K562 (cell line): ENCODE measurements around the gene PAPOLB. TPM values are rescaled to one million over a fixed set of nuclear protein-coding genes. Genes with fewer than 3 reads are reported as not detected.

ENCODE experiments used
- BRF1 ChIP-seq: IDR thresholded peaks from 3 replicates; pipeline ENCODE4 v1.6.1; 2011; ENCODE audit warnings: borderline replicate concordance, mild to moderate bottlenecking; ENCODE audit not compliant: insufficient read length; ENCODE audit errors: extremely low read depth
- COPS2 ChIP-seq: fragments of 450-650 bp; conservative IDR thresholded peaks from 2 replicates; pipeline ENCODE4 v1.6.1; 2016; ENCODE audit warnings: mild to moderate bottlenecking, moderate library complexity
- ILK ChIP-seq: fragments of 450-650 bp; IDR thresholded peaks from 2 replicates; pipeline ENCODE4 v1.6.1; 2016; ENCODE audit warnings: missing genetic modification characterization, low read depth, mild to moderate bottlenecking, missing compliant biosample characterization, moderate library complexity, borderline replicate concordance
- KAT8 ChIP-seq: fragments of 450-650 bp; IDR thresholded peaks from 2 replicates; pipeline ENCODE4 v1.6.1; 2016; ENCODE audit warnings: low read depth, mild to moderate bottlenecking
- MBD2 ChIP-seq: sonication (generic); IDR thresholded peaks from 2 replicates; pipeline ENCODE4 v1.6.1; 2016; ENCODE audit warnings: low read depth, borderline replicate concordance
- NCOA2 ChIP-seq, 2 experiments: fragments of 450-650 bp; IDR thresholded peaks; 2 replicates each; pipeline ENCODE4 v1.6.1; 2018; ENCODE audit warnings: mild to moderate bottlenecking in 2 of 2, moderate library complexity in 1 of 2; ENCODE audit not compliant: partially characterized antibody in 2 of 2
- NCOR1 ChIP-seq: fragments of 450-650 bp; IDR thresholded peaks from 2 replicates; pipeline ENCODE4 v1.6.1; 2016; ENCODE audit warnings: mild to moderate bottlenecking, moderate library complexity
- NFE2L1 ChIP-seq: fragments of 450-650 bp; IDR thresholded peaks from 2 replicates; pipeline ENCODE4 v1.6.1; 2016; ENCODE audit warnings: missing genetic modification characterization, low read depth, mild to moderate bottlenecking, missing compliant biosample characterization, moderate library complexity, borderline replicate concordance
- THRAP3 ChIP-seq: fragments of 450-650 bp; IDR thresholded peaks from 2 replicates; pipeline ENCODE4 v1.6.1; 2016; ENCODE audit warnings: mild to moderate bottlenecking, inconsistent platforms, borderline replicate concordance
- ZNF764 ChIP-seq: fragments of 250-450 bp; sonication (Bioruptor Pico); IDR thresholded peaks from 2 replicates; pipeline ENCODE4 v1.4.0; 2020; ENCODE audit warnings: low read depth, mild to moderate bottlenecking, moderate library complexity
- polyA plus RNA-seq, 8 experiments: library from polyadenylated mRNA; depleted of rRNA in 4 of 8; stranded (reverse) in 5 of 8; unstranded in 3 of 8; fragments of >200 nt; fragmentation: Nextera tagmentation in 2 of 8; fragmentation: Illumina TruSeq in 1 of 8; extraction: Ambion mirVana in 2 of 8; extraction: Trizol in 1 of 8; gene quantifications; 2 replicates each; pipeline versions ENCODE4 v1.2.1 to v1.2.3, GENCODE V29; 2011 to 2014; ENCODE audit warnings: inconsistent platforms in 1 of 8, missing spikeins in 1 of 8
- total RNA-seq, 7 experiments: library from RNA; depleted of rRNA in 6 of 7; stranded (reverse); fragments of >200 nt in 6 of 7; fragmentation: Illumina TruSeq in 2 of 7; extraction: Trizol in 2 of 7; gene quantifications; 2 replicates each; pipeline versions ENCODE4 v1.2.1 to v1.2.3, GENCODE V29; 2011 to 2021; ENCODE audit warnings: low replicate concordance in 1 of 7
- TF ChIP-seq, protein P1 (sequence below): sonication (generic); formaldehyde crosslinking; IDR thresholded peaks from 2 replicates; pipeline ENCODE4 v1.9.0; 2022; ENCODE audit warnings: mild to moderate bottlenecking, missing genetic modification reagents
- TF ChIP-seq, protein P2 (sequence below): IDR thresholded peaks from 2 replicates; pipeline ENCODE4 v1.6.1; 2016; ENCODE audit warnings: missing genetic modification characterization, missing compliant biosample characterization
- TF ChIP-seq, protein P3 (sequence below), 2 experiments: fragments of 450-650 bp; formaldehyde crosslinking in 1 of 2; IDR thresholded peaks; 2 replicates each; pipeline versions ENCODE4 v1.4.0 to v1.6.1; 2014 to 2020; ENCODE audit warnings: mild to moderate bottlenecking in 2 of 2, borderline replicate concordance in 1 of 2, low read depth in 1 of 2
- TF ChIP-seq, protein P4 (sequence below): sonication (generic); formaldehyde crosslinking; IDR thresholded peaks from 2 replicates; pipeline ENCODE4 v1.8.1; 2023; ENCODE audit warnings: mild to moderate bottlenecking, missing genetic modification reagents

Gene PAPOLB
- total and polyA plus RNA-seq, 9 of the 15 experiments (the other 6 are each of a cell fraction or from before 2014, with no cell fraction given) = 0.04 to 0.33 (median 0.16) TPM; not detected in 4

DNA sequence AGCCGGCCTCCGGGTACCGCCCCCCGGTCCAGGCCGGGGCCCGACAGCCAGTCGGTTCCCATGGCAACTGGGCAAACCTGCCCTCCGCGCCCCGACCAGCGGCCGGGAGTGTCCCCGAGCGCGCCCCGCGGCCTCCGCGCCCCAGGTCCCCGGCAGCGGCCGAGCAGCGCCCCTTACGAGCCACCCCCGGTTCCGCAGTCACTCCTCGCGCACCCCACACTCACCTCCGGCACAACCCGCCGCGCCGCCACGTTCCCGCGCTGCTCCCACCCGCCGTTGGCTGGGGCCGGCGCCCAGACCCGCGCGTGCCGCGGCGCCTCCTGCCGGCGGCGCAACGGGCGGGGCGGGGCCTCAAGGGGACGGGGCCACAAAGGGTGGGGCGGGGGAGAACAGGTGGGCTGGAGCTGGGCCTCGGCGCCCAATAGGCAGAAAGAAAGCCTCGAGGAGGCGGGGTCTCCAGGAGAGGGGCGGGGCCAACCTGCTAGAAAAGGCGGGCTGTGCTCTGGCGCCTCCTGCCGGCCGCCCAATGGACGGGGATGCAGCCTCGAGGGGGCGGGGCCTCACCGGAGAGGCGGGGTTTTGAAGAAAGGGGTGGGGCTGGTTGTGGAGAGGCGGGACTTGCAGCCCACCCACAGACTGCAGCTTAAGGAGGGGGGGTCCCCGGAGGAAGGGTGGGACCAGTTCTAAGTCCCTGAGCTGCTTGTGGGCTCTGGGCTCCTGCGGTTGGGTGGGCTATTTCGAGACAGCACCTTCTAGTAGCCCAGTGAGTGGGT is 21.7 kb upstream of the PAPOLB start, which contains the start of gene RADIL (continued):
- TF ChIP-seq ZNF764 (CRISPR knock-in tag) (no peak), NFE2L1 (tag) (no peak), COPS2 (no peak), NCOR1 (0 out of 2 replicates have a peak, but pooled peaks have one; percentile 12), KAT8 (no peak), THRAP3 (no peak), NCOA2 (IDR thresholded peaks at IDR 0.05; ENCODE audit: partially characterized antibody in 2 of 2) (no peak), ILK (tag) (no peak), BRF1 (no peak), MBD2 (no peak)
- TF ChIP-seq, protein P1, sequence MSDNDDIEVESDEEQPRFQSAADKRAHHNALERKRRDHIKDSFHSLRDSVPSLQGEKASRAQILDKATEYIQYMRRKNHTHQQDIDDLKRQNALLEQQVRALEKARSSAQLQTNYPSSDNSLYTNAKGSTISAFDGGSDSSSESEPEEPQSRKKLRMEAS = no peak
- TF ChIP-seq, protein P2, sequence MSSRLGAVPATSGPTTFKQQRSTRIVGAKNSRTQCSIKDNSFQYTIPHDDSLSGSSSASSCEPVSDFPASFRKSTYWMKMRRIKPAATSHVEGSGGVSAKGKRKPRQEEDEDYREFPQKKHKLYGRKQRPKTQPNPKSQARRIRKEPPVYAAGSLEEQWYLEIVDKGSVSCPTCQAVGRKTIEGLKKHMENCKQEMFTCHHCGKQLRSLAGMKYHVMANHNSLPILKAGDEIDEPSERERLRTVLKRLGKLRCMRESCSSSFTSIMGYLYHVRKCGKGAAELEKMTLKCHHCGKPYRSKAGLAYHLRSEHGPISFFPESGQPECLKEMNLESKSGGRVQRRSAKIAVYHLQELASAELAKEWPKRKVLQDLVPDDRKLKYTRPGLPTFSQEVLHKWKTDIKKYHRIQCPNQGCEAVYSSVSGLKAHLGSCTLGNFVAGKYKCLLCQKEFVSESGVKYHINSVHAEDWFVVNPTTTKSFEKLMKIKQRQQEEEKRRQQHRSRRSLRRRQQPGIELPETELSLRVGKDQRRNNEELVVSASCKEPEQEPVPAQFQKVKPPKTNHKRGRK (tag) = no peak
- TF ChIP-seq, protein P3, sequence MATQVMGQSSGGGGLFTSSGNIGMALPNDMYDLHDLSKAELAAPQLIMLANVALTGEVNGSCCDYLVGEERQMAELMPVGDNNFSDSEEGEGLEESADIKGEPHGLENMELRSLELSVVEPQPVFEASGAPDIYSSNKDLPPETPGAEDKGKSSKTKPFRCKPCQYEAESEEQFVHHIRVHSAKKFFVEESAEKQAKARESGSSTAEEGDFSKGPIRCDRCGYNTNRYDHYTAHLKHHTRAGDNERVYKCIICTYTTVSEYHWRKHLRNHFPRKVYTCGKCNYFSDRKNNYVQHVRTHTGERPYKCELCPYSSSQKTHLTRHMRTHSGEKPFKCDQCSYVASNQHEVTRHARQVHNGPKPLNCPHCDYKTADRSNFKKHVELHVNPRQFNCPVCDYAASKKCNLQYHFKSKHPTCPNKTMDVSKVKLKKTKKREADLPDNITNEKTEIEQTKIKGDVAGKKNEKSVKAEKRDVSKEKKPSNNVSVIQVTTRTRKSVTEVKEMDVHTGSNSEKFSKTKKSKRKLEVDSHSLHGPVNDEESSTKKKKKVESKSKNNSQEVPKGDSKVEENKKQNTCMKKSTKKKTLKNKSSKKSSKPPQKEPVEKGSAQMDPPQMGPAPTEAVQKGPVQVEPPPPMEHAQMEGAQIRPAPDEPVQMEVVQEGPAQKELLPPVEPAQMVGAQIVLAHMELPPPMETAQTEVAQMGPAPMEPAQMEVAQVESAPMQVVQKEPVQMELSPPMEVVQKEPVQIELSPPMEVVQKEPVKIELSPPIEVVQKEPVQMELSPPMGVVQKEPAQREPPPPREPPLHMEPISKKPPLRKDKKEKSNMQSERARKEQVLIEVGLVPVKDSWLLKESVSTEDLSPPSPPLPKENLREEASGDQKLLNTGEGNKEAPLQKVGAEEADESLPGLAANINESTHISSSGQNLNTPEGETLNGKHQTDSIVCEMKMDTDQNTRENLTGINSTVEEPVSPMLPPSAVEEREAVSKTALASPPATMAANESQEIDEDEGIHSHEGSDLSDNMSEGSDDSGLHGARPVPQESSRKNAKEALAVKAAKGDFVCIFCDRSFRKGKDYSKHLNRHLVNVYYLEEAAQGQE (IDR thresholded peaks at IDR 0.05; ENCODE audit: borderline replicate concordance) = peak; percentile 51
- TF ChIP-seq, protein P3 (CRISPR knock-in tag; IDR thresholded peaks at IDR 0.05; ENCODE audit: low read depth) = no peak
- TF ChIP-seq, protein P4, sequence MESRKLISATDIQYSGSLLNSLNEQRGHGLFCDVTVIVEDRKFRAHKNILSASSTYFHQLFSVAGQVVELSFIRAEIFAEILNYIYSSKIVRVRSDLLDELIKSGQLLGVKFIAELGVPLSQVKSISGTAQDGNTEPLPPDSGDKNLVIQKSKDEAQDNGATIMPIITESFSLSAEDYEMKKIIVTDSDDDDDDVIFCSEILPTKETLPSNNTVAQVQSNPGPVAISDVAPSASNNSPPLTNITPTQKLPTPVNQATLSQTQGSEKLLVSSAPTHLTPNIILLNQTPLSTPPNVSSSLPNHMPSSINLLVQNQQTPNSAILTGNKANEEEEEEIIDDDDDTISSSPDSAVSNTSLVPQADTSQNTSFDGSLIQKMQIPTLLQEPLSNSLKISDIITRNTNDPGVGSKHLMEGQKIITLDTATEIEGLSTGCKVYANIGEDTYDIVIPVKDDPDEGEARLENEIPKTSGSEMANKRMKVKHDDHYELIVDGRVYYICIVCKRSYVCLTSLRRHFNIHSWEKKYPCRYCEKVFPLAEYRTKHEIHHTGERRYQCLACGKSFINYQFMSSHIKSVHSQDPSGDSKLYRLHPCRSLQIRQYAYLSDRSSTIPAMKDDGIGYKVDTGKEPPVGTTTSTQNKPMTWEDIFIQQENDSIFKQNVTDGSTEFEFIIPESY (CRISPR knock-in tag) = peak; percentile 66; the same call in 1 of the 2 replicates
